ENCODE data around the gene CEPT1. TPM values are rescaled to one million over a fixed set of nuclear protein-coding genes. Genes with fewer than 3 reads are reported as not detected.

The CEPT1 gene
- total RNA-seq, 1 donor from 2014 or later: 37.8 TPM

DNA sequence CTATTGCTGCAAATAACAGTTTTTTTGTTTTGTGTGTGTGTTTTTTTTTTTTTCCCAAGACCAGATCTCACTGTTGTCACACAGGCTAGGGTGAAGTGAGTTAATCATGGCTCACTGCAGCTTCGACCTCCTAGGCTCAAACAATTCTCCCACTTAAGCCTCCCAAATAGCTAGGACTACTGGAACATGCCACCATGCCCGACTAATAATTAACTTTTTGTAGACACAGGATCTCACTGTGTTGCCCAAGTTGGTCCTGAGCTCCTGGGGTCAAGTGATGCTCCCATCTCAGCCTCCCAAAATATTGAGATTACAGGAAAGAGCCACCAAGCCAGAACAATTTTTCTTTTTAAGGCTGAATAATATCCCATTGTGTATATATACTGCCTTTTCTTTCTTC lies 35.0 kb upstream of the CEPT1 start:
- no peak overlapping the region for H3K4me3 ChIP-seq

GRCh38 chr1:111110197-111110899 lies 29.7 kb upstream of the CEPT1 start:
- Histone ChIP-seq H3K27me3 (no peaks in the 10 kb centered on the region), H3K4me3 (no peak overlapping the region), H3K27ac (no peak overlapping the region), H3K9me3 (no peaks in the 10 kb centered on the region), H3K36me3 (peaks cover 0 to 7% of the 10 kb centered on the region in 2 donors), H3K4me1 (no peaks in the 10 kb centered on the region)
- no peak for DNase-seq (ENCODE audit: extremely low spot score in 2 of 2)
- intact Hi-C loops (cut with DNase I): no loop called here
- TF ChIP-seq CTCF (IDR thresholded peaks at IDR 0.05) (no peak), POLR2A (IDR thresholded peaks at IDR 0.05) (no peak)

More for the DNA sequence above, 35.0 kb upstream of the CEPT1 start:
- no peak for TF ChIP-seq POLR2AphosphoS5 (IDR thresholded peaks at IDR 0.05; ENCODE audit: insufficient read depth in 1 of 2, low read depth in 1 of 2)
- no peak for TF ChIP-seq CTCF (IDR thresholded peaks at IDR 0.05)
- TF ChIP-seq POLR2A (IDR thresholded peaks at IDR 0.05): no peak
- Histone ChIP-seq H3K36me3 (no peaks in the 10 kb centered on the region), H3K9me3 (peaks cover 7% of the 10 kb centered on the region), H3K27me3 (no peaks in the 10 kb centered on the region), H3K27ac (no peak overlapping the region), H3K4me1 (no peaks in the 10 kb centered on the region)
- DNase-seq (ENCODE audit: extremely low spot score in 2 of 2): no peak
- intact Hi-C loops (cut with DNase I): no loop called here

- H3K4me1 ChIP-seq: no peaks in the 10 kb centered on the region
- TF ChIP-seq POLR2AphosphoS5 (IDR thresholded peaks at IDR 0.05; ENCODE audit: insufficient read depth in 1 of 2, low read depth in 1 of 2): no peak
- no peak for TF ChIP-seq POLR2A (IDR thresholded peaks at IDR 0.05)
- no peak for TF ChIP-seq CTCF (IDR thresholded peaks at IDR 0.05)
- no peaks in the 10 kb centered on the region for H3K27me3 ChIP-seq
- intact Hi-C loops (cut with DNase I): no loop called here
- DNase-seq (ENCODE audit: extremely low spot score in 2 of 2): no peak
- peaks cover 0 to 45% of the 10 kb centered on the region in 2 donors for H3K36me3 ChIP-seq
- no peak overlapping the region for H3K4me3 ChIP-seq
- H3K27ac ChIP-seq: no peak overlapping the region
- H3K9me3 ChIP-seq: no peaks in the 10 kb centered on the region
Observed at GRCh38 chr1:111116496-111116895, 23.5 kb upstream of the CEPT1 start.

DNA sequence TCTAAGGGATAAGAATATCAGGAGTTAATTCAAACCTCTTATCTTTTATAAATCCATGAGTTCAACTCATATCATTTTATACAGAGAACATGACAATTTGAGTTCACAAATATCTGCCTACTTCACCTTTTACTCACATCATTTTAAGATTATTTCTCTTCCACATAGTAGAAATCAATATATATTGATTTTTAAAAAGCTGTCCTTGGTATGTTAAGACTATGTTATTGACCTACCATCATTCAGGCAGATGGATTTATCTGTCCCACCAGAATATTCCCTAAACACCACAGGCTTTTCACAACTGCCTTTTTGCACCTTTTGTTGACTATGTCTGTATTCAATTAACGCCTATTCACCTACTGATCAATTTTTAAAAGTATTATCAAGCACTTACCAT lies 13.7 kb upstream of the CEPT1 start:
- no peak overlapping the region for H3K27ac ChIP-seq
- no peak for DNase-seq (ENCODE audit: extremely low spot score in 2 of 2)
- TF ChIP-seq POLR2AphosphoS5 (IDR thresholded peaks at IDR 0.05; ENCODE audit: insufficient read depth in 1 of 2, low read depth in 1 of 2): no peak
- no peak for TF ChIP-seq POLR2A (IDR thresholded peaks at IDR 0.05)
- no peak for TF ChIP-seq CTCF (IDR thresholded peaks at IDR 0.05)
- intact Hi-C loops (cut with DNase I): no loop called here
- peaks cover 0 to 47% of the 10 kb centered on the region in 2 donors for H3K36me3 ChIP-seq
- no peaks in the 10 kb centered on the region for H3K4me1 ChIP-seq
- no peaks in the 10 kb centered on the region for H3K9me3 ChIP-seq
- no peak overlapping the region for H3K4me3 ChIP-seq
- no peaks in the 10 kb centered on the region for H3K27me3 ChIP-seq

DNA sequence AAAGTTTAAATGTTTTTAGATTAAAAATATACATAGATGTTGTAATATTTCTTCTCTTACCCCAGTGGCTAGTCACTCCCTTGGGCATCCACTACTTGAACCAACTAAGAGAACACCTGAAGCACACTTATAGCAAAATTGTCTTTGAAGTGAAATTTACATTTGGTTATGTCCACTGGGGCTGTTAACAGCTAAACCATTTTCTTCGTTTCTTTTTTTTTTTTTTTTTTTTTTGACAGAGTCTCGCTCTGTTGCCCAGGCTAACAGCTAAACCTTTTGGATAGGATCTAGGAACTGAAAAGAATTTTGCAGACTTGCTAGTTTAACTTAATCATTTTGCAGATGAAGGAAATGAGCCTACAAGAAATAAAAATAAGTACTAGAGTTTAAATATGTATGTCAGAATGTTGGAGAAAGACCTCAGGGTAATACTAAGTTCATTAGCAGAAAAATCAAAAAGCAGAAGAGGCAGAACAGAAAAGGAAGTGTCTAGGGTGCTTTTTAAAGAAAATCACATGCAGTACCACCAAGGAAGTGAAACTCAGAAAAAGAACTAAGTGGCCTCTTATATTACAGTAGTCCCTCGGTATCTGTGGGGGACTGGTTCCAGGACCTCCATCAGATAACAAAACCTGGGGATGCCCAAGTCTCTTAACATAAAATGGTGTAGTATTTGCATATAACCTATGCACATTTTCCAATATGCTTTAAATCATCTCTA lies 11.9 kb upstream of the CEPT1 start:
- no peaks in the 10 kb centered on the region for H3K9me3 ChIP-seq
- no peak for DNase-seq (ENCODE audit: extremely low spot score in 2 of 2)
- no peaks in the 10 kb centered on the region for H3K27me3 ChIP-seq
- intact Hi-C loops (cut with DNase I): no loop called here
- TF ChIP-seq CTCF (IDR thresholded peaks at IDR 0.05) (no peak), POLR2A (IDR thresholded peaks at IDR 0.05) (no peak), POLR2AphosphoS5 (IDR thresholded peaks at IDR 0.05; ENCODE audit: insufficient read depth in 1 of 2, low read depth in 1 of 2) (no peak)
- no peaks in the 10 kb centered on the region for H3K4me1 ChIP-seq
- H3K27ac ChIP-seq: no peak overlapping the region
- H3K4me3 ChIP-seq: no peak overlapping the region
- peaks cover 0 to 45% of the 10 kb centered on the region in 2 donors for H3K36me3 ChIP-seq
